Renal pelvis (tissue), 4 donors: ENCODE data around the gene HTR3B. TPM values are rescaled to one million over a fixed set of nuclear protein-coding genes. Genes with fewer than 3 reads are reported as not detected.
"Not testable (repeated sequence)": the region's sequence is repeated elsewhere in the genome, so short reads cannot be mapped to it uniquely, and the experiment has no call there.

ENCODE experiments used
- DNase-seq: peaks from one replicate; pipeline ENCODE4 v3.0.0-alpha.2; 2013
- polyA plus RNA-seq, 3 donors: library from polyadenylated mRNA; unstranded; fragments of 120-200 nt; gene quantifications; one replicate each; pipeline ENCODE4 v1.2.1, GENCODE V29; 2013; ENCODE audit not compliant: insufficient read length in 3 of 3

The HTR3B gene
- polyA plus RNA-seq, 3 donors: 0.06 to 0.25 (median 0.19) TPM

DNA sequence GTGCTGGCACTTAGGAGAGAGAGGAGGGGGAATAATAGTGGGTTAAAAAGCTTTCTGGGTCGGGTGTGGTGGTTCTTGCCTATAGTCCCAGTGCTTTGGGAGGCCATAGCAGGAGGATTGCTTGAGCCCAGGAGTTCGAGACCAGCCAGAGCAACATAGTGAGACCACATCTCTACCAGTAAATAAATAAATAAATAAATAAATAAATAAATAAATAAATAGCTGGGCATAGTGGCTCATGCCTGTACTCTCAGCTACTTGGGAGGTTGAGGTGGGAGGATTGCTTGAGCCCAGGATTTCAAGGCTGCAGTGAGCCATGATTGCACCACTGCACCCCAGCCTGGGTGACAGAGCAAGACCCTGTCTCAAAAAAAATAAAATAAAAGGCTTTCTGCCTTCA is 41.6 kb downstream of the HTR3B start:
- DNase-seq: not testable (repeated sequence)

DNA sequence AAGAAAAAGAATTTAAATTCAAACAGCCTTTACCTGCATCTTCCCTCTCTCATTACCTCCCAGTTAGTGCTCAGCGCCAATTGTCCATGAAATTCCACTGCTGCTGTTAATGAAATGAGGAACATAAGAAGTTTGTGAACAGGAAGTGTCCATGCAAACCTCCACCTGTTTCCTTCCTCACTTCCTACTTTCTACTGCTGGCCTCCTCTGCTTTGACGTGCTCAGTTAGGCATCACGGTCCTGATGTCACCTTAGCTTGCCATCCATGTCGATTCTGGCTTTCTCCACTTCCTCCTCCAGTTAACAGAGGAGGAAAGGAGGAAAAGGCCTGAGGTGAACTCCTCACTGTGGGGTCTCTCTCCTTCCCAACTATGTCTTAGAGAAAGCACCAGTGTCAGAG is 43.4 kb downstream of the HTR3B start:
- DNase-seq: peak; percentile 8

DNA sequence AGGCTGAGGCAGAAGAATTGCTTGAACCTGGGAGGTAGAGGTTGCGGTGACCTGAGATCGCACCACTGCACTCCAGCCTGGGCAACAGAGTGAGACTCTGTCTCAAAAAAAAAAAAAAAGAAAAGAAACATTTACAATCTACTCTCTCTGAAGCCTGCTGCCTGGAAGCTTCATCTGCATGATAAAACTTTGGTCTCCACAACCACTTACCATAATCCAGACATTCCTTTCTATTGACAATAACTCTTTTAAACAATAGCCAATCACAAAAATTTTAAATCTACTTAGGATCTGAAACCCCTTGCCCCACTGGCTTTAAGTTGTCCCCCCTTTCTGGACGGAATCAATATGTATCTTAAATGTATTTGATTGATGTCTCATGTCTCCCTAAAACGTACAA is 45.3 kb downstream of the HTR3B start:
- DNase-seq: no peak

GRCh38 chr11:113951537-113951936 is 46.9 kb downstream of the HTR3B start:
- DNase-seq: no peak

DNA sequence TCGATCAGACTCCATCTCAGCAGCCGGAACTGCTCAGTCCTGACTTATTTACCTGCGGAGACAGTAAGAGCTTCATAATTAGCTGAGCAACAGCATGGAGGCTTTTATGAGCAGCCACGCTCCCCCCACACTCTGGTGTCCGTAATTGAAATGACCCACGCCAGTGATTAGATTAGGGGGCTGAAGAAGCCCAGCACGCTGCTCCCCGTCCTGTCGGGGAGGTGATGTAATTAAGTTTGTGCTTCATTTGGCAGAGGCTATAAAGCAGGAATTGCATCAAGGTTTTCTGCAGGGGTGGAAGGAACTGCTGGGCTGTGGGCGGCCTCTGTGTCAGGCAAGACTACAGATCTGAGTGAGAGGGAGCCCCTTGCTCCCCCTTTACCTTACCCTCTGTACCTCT is 47.5 kb downstream of the HTR3B start:
- peak; percentile 44 for DNase-seq

DNA sequence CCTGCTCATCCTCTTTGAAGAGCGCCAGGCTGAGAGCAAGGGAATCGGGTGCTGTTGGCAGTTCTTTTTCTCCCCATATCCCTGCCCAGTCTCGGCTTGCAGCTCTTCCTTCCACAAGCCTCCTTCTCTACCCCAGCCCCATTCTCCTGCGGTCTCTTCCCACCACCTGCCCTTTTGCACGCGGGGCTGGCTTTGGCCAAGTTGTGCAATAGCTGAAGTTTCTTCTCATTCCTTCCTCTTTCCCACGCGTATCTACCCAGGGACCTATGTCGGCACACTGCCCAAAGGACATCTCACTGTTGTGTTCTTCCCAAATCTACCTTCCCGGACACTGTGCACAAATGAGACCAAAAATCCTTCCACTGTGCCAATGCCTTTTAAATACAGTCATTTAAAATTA is 48.0 kb downstream of the HTR3B start:
- DNase-seq: no peak

- no peak for DNase-seq
Observed at GRCh38 chr11:113954235-113954634, 49.6 kb downstream of the HTR3B start.

- DNase-seq: no peak
Observed at GRCh38 chr11:113956986-113957385, 52.4 kb downstream of the HTR3B start.

- DNase-seq: no peak
Observed at GRCh38 chr11:113960702-113961330, 56.2 kb downstream of the HTR3B start.

DNA sequence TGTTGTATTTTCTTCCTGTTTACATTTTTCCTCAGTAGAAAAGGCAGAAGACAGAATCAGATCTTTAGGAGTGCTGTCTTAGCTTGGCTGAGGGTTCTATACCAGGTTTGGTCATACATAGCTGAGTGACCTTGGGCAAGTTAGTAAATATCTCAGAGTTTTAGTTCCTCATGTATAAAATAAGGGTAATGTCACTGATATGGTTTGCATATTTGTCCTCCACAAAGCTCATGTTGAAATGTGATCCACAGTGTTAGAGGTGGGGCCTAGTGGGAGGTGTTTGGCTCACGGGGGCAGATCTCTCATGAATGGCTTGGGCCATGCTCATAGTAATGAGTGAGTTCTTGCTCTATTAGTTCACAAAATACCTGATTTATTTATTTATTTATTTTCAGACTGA is 62.8 kb downstream of the HTR3B start:
- DNase-seq: no peak

GRCh38 chr11:113971506-113972195 is 67.1 kb downstream of the HTR3B start:
- no peak for DNase-seq

DNA sequence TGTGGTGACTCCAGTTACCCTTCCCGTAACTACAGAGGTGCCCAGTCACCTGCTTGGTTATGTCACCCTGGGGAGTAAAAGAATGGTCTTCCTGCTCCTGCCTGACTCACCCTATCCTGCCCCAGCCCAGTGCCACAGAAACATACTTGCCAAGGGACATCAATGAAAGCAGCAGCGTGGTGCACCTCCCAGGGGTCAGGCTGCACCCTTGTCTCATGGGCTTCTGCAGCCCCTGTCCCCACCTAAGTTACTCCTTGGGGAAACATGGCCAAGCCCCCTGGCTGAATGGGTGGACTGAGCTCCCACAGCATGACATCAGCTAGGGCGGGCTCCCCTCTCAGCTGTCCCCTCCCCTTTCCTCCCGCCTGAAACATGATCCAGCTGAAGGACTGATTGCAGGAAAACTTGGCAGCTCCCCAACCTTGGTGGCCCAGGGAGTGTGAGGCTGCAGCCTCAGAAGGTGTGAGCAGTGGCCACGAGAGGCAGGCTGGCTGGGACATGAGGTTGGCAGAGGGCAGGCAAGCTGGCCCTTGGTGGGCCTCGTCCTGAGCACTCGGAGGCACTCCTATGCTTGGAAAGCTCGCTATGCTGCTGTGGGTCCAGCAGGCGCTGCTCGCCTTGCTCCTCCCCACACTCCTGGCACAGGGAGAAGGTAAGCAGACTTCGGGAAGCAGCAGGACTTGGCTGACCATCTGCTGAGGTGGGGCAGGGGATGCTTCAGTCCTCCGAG is 70.3 kb downstream of the HTR3B start, which contains the start of gene HTR3A:
HTR3A (plus strand) TSS at position 368 of the 730 bp plus-strand sequence; CDS start at position 586, 218 bp downstream.
- peak; percentile 85 for DNase-seq

GRCh38 chr11:113977071-113977490 is 72.5 kb downstream of the HTR3B start:
- no peak for DNase-seq

DNA sequence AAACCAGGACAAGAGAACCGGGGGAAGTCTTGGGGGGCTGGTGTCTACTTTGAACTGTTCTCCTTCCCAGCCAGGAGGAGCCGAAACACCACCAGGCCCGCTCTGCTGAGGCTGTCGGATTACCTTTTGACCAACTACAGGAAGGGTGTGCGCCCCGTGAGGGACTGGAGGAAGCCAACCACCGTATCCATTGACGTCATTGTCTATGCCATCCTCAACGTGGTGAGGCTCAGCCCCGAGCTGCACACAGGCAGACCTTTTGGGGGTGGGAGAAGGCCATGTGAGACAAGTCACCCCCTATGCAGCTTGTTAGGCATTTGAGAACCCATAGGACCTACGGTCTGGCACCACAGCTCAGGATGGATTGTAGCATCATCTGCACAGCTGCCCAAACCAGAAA is 73.1 kb downstream of the HTR3B start:
- DNase-seq: no peak

DNA sequence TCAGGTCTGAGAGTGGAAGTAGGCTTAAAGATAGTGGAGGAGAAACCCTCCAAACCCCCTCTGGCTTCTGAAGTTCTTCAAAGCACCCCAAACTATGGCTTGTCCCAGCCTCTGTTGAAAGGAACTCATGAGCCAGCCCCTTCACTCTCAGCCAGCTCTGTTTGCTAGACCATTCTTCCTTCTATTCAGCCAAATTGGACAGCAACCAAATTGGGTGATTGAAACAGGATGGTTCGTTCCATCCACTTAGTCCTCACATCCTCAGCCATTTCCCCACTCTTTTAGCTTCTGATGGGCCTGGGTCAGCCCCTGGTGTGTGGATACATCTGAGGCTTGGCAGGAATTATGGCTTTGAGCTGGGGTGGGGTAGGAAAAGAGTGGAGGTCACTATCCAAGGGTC is 74.8 kb downstream of the HTR3B start:
- no peak for DNase-seq

GRCh38 chr11:113980785-113981184 is 76.2 kb downstream of the HTR3B start:
- DNase-seq: no peak

DNA sequence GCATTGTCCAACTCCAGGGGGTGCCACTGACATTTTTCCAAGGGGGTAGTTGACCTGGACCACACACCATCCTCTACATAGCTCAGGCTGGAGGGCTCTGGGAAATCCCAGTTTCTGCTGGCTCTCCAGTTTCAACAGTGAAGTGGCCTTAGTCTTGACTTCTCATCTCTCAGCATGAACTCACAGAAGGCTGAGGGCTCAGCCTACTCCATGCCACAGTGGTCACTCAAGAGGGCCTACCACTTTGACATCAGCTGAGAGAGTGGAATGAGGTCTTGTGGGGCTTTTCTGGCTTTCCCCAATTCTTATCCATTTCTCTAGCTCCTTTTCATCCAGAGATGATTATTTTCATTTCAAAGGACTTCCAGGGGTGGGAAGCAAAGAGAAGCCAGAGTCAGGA is 77.7 kb downstream of the HTR3B start:
- DNase-seq: no peak

GRCh38 chr11:113984781-113985180 is 80.2 kb downstream of the HTR3B start:
- no peak for DNase-seq

DNA sequence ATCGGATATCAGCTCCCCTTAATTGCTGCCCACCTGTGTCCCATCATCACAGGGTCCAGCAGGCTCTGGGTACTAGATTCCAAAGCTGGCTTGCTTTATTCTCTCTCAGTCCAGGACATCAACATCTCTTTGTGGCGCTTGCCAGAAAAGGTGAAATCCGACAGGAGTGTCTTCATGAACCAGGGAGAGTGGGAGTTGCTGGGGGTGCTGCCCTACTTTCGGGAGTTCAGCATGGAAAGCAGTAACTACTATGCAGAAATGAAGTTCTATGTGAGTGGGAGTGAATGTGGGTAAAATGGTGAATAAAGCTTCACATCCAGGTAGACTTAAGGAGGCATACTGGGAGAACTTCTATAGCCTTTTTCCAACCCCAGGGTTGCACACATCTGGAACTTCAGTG is 81.3 kb downstream of the HTR3B start:
- DNase-seq: no peak

GRCh38 chr11:113986351-113987140 is 82.0 kb downstream of the HTR3B start:
- no peak for DNase-seq

GRCh38 chr11:113989381-113989780 is 84.8 kb downstream of the HTR3B start:
- DNase-seq: no peak

GRCh38 chr11:113989916-113990315 is 85.3 kb downstream of the HTR3B start:
- no peak for DNase-seq
